ENCODE data around the gene RAB31. TPM values are rescaled to one million over a fixed set of nuclear protein-coding genes. Genes with fewer than 3 reads are reported as not detected.

RAB31 gene
- polyA plus RNA-seq, 4 donors = 27.0 to 39.1 (median 32.4) TPM

DNA sequence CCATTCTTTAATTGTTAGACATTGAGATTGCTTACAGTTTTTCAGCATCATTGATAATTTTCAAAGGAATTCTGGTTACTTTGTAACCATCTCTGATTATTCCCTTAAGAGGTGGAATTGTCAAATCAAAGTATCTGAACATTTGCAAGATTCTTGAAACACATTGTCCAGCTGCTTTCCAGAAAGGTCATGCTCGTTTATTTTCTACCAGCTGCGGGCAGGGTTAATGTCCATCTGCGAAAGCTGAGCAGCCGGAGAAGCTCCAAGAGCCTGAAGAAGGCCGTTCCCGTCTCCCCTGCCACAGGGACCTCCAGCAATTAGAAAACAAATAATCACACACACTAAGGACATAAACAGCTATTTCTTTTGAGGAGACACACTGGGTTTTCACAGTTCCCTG, 101.6 kb downstream of the RAB31 start:
- DNase-seq (ENCODE audit: low read depth in 4 of 4, low spot score in 3 of 4) = no peak

DNA sequence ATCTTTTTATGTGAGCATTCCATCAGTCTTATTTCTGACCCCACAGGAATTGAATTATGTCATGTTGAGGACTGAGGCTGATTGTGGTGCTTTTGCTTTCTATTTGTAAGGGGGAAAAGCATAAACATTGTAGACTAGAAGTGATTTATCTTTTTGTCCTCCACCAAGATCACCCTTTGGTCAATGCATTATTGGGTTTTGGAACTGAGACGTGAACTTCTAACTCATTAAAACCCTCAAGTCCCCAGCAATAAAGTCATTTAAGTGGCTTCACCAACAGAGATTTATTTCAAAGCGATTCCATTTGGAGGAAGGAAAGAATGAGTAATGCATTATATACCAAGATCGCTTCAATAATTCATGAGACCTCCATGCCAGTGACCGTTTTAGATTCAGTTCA, 102.2 kb downstream of the RAB31 start:
- no peak for DNase-seq (ENCODE audit: low read depth in 4 of 4, low spot score in 3 of 4)

DNA sequence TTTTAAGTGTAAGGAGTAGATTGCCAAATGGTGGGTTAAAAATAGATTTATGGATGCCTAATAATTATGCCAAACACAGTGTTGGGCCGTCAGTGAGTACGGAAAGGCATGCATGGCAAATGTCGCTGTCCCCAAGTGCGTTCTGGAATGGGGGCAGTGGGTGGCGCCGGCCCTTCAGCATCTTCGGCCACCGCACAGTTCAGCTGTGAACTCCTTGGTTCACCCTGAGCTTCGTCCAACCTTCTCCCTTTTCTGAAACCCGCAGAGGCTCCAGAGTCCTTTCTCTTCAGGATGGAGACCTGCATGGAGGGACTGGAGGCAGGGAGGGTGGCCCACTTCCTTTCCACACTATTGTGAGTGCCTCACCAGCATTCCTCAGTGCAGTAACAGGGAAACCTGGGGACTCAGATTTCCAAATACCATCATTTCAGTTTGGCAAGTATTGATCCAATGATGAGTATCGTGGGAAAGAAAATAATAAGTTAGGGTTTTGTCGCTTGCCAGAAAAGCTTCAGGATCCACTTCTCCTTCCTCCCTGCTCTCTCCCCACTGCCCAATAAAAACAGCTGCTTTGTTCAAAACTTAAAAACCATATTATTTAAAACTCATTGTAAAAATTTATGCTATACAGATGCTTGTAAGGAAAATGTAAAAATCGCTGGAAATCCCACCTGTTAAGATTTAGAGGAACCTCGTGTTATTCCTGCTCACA, 103.0 kb downstream of the RAB31 start:
- DNase-seq (ENCODE audit: low read depth in 4 of 4, low spot score in 3 of 4) = no peak

DNA sequence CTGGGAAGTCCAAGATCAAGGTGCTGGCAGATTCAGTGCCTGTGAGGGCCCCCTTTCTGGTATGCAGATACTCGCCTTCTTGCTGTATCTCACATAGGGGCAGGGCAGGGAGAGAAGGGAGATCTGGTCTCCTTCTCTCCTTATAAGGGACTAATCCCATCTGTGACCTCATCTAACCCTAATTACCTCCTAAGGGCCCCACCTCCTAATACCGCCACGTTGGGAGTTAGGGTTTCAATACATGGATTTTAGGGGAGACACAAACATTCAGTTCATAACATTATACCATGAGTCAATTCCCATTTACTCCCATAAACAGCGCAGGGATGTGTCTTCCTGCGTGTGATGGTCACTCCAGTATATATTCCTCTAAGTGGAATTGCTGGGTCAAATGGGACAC, 103.9 kb downstream of the RAB31 start:
- DNase-seq (ENCODE audit: low read depth in 4 of 4, low spot score in 3 of 4) = no peak

DNA sequence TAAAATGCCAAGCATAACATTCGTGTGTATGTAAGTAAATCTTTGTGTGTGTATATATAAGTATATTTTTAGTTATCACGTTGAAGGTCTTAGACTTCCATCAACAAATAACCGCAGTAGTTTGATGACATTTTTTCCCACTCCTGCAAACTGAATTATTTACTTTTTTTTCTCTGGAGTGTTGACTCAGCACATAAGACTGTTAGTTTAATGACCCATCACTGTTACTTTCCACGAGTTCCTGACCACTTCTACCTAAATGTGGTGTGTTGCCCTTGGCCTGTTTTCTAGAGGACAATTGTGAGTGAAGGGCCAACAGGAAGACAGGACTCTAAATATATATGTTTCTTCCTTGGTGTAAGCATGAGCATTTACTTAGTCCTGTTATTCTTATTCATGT, 106.3 kb downstream of the RAB31 start:
- no peak for DNase-seq (ENCODE audit: low read depth in 4 of 4, low spot score in 3 of 4)

DNA sequence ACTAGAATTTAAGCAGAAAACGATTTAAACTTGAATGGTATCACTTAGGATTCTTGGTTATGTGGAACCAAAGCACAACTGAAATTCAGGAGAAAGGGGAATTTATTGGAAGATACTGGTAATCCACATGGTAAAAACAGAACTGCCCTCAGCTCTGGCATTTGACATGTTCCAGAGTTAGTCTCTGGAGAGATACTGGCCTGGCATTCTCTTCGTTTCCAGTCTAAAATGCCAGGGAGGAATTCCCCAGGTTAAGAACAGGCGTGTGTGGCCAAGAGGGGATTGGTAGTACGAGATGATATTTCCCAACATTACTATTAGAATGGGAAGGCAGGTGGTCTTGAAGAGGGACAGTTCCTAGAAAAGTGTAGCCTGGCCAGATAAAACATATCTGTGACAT, 109.2 kb downstream of the RAB31 start:
- DNase-seq (ENCODE audit: low read depth in 4 of 4, low spot score in 3 of 4) = no peak

DNA sequence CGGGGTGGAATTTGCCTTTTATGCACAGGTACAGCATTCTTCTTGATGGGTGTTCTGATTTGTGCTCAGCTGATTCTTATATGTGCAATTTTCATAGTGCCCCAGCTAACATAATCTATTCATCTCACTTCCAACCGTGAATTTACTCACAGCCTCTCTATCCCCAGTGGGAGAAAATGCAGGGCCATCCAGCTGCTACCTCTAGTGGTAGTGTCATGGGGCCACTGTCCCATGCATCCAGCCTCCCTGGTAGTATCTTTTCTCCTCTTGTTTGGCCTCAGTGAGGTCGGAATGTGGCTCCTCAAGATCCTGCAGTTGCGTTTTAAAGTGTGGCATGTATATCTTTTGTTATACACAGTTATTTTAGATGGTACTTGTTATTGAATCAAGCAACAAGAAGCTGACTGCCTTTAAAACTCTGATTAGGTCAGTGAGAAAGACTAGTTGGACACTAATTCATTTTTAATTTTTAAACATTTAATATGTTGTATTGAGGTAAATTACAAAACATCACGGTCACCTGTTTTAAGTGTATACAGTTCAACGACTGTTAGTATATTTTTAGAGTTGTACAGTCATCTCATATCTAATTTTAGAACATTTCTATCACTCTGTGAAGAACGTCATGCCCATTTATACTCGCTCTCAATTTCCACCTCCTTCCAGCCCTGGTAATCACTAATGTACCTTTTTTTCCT, 109.8 kb downstream of the RAB31 start:
- DNase-seq (ENCODE audit: low read depth in 4 of 4, low spot score in 3 of 4) = no peak

DNA sequence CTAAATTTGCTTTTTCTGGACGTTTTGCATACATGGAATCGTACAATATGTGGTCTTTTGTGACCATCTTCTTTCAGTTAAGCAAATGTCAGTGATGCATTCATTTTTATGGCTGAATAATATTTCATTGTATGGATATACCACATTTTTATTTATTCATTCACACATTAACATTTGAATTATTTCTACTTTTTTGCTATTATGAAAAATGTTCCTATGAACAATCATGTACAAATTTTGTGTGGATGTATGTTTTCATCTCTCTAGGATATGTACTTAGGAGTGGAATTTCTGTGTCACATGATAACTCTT, 110.3 kb downstream of the RAB31 start:
- no peak for DNase-seq (ENCODE audit: low read depth in 4 of 4, low spot score in 3 of 4)

DNA sequence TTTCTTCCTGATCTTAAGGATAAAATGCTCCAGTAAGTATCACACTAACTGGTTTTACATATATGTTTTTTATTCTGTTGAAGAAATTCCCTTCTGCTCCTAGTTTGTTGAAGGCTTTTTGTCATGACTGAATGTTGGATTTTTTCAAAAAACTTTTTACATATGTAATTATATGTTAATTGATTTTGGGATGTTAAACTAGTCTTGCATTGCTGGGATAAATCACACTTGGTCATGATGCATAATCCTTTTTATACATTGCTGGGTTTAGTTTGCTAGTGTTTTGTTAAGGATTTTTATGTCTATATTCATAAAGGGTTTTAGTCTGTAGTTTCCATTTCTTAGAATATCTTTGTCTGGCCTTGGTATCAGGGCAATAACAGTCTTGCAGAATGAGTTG, 112.0 kb downstream of the RAB31 start:
- no peak for DNase-seq (ENCODE audit: low read depth in 4 of 4, low spot score in 3 of 4)

DNA sequence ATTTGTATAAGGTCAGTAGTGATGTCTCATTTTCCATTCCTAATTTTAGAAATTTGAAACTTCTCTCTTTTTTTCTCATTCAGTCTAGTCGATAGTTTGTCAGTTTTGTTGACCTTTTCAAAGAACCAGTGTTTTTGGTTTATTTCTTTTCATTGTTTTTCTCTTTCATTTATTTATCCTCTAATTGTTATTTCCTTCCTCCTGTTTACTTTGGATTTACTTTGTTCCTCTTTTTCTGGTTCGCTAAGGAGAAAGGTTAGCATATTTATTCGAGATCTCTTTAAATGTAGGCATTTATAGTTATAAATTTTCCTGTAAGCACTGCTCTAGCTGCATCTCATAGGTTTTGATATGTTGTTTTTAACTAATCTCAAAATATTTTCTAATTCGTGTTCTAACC, 112.6 kb downstream of the RAB31 start:
- DNase-seq (ENCODE audit: low read depth in 4 of 4, low spot score in 3 of 4) = no peak

DNA sequence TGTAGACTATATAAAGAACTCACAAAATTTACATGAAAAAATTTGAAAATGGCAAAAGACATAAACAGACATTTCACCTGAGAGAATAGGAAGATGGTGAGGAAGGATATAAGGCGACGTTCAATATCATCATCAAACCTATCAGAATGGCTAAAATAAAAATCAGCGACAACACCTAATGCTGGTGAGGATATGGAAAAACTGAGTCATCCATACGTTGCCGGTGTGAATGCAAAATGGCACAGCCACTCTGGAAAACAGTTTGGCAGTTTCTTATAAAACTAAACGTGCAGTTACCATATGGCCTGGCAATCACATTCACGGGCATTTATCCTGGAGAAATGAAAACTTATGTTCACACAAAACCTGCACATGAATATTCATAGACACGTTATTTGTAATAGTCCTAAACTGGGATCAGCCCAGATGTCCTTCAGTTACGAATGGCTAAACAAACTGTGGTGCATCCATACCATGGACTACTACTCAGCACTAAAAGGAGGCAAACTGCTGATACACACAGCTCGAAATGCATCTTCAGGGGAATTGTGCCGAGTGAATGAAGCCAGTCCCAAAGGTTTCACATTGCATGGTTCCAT, 114.6 kb downstream of the RAB31 start:
- DNase-seq (ENCODE audit: low read depth in 4 of 4, low spot score in 3 of 4) = no peak

DNA sequence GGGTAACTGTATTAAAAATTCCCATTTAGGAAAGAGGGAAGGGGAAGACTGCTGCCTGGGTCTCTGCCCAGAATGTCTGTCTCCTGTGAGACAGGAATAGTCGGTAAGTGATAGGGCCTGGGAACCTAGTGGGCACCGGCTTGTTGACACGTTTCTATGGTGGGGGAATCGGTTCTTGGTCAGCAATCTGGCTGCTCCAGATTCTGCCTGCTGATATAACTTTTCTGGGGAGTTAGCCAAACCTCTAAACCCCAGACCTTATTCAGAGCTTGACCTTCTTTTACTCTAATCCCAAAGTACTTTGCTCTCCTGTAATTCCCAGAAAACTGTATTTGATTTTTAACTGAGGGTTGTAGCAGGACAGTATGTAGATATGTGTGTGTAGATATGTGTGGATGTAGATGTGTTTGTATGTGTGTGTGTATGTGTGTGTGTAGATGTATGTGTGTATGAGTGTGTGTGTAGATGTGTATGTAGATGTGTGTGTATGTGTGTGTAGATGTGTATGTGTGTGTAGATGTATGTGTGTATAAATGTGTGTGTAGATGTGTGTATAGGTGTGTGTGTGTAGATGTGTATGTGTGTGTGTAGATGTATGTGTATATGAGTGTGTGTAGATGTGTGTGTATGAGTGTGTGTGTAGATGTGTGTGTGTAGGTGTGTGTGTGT, 115.8 kb downstream of the RAB31 start:
- DNase-seq (ENCODE audit: low read depth in 4 of 4, low spot score in 3 of 4) = no peak

DNA sequence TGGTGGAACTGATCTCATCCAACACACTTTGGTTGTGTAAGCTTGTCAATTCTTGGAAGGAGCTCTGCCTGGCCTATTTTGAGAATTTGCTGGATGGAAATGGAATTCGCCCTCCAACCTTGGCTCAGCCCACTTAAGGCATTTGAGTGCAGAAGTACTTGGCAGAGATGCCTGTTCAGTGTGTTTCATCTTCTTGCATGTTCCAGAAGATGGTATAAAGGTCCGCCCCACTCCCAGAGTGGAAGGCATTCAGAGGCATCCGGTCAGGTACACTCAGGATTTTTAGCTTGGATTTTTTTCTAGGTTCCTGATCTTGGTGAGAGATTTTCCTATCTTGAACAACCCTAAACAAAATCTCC, 116.4 kb downstream of the RAB31 start:
- no peak for DNase-seq (ENCODE audit: low read depth in 4 of 4, low spot score in 3 of 4)

DNA sequence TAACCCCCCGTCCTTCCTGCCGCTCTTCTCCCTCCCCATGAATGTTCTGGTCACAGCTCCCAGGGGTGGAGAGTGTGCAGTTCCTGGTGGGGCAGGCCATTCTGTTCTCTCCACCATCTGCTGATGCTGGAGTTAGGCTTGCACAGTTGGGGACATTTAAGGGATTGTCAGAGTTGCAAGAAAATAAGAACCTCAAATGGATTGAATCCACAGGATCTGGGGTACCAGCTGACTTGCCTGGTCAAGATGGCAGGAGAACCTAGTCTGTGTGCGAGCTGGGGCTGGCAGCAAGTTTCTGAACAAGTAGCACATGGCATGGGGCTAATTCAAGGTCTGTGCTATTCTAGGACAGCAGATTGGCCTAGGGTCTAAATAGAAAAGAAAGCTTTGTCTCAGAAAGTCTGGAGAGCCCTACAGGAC, 116.9 kb downstream of the RAB31 start:
- DNase-seq (ENCODE audit: low read depth in 4 of 4, low spot score in 3 of 4) = no peak

DNA sequence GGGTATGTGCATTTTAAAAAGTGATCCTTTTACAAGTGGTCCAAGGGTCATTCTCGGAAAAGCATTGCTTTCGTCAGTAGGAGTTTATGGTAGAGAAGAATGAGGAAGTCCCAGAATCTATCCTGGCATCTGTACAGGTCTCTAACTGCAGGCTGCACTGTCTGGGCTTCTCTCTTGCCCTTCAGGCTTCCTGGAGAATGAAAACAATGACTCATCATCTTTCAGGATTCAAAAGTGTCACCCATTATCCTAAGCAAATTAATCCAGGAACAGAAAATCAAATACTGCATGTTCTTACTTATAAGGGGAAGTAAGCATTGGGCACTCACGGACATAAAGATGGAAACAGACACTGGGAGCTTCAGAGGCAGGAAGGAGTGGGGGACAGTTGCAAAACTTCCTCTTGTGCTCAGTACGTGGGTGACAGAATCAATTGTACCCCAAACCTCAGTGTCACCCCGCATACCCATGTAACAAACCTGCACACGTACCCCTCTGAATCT, 117.5 kb downstream of the RAB31 start:
- no peak for DNase-seq (ENCODE audit: low read depth in 4 of 4, low spot score in 3 of 4)

DNA sequence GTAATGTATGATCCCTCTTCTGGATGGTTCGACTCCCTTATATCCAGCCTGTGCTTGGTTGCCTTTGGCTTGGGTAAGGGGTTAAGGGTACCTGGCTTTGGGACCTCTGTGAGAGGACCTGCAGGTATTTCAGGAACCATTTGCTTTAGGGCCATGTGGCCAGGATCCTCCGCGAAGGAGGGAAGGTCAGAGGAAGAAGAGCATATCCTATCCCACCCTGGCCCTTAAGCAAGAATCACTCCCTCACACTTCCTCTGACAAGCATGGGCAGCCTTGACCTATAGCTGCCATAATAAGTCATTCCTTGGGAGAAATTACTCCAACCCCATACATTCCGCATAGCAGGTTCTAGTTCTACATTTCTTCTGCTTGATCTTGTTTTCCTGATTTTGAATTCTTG, 118.6 kb downstream of the RAB31 start:
- no peak for DNase-seq (ENCODE audit: low read depth in 4 of 4, low spot score in 3 of 4)

DNA sequence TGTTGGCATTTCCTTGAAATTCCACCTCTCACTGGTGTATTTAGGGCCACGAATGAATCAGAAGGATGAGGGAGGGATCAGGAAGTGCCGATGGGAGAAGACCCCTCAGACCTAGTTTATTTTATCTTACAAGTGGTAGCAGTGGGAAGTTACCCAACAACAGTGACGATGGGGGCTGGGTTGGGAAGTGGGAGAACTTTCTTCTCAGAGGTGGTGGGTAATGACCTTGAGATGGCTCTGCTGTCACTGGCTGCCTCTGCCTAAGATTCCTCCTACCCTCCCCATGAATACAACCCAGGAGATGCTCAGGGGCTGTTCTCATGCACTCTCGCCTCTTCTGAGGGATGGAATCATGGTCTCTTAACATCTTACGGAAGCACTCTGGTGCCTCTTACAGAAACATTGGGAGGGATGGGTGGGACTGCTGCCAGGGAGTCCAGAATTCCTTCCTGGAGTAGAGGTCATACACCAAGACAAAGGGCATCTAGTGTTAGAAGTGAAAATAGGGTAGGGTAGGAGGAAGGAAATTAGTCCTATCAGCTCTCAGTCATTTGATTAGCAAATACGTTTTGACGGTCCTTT, 119.2 kb downstream of the RAB31 start:
- DNase-seq (ENCODE audit: low read depth in 4 of 4, low spot score in 3 of 4) = no peak

DNA sequence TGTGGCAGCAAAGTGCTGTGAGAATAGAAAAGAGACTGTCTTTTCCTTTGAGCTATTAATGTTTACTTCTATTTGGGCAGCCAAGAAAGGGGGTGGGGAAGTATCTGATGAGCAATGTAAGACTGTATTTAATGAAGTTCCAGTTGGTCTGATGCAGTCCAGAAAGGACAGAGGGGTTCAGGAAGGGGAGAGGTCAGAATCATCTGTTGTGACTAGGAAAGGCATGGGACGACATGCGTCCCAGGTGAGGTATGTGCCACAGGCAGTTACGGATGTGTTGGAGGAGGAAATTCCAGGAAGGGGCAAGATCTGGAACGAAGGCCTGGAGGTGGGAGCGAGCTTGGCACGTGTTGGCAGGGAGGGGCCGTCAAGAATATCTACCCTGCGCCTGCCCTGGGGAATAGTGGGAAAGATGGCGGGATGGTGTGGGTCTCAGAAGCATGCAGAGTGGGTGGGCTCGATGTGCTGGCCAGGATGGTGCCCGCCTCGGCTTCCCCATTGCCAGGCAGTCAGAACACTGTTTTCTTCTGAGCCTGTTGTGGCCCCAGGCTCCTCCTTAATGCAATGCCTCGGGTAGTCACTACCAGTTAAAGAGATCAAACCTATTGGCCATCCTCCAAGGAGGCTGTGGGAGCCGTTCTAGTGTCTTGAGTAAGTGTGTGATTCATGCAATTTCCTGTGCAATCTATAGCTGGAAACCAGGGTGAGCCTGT, 119.8 kb downstream of the RAB31 start:
- DNase-seq (ENCODE audit: low read depth in 4 of 4, low spot score in 3 of 4) = no peak

DNA sequence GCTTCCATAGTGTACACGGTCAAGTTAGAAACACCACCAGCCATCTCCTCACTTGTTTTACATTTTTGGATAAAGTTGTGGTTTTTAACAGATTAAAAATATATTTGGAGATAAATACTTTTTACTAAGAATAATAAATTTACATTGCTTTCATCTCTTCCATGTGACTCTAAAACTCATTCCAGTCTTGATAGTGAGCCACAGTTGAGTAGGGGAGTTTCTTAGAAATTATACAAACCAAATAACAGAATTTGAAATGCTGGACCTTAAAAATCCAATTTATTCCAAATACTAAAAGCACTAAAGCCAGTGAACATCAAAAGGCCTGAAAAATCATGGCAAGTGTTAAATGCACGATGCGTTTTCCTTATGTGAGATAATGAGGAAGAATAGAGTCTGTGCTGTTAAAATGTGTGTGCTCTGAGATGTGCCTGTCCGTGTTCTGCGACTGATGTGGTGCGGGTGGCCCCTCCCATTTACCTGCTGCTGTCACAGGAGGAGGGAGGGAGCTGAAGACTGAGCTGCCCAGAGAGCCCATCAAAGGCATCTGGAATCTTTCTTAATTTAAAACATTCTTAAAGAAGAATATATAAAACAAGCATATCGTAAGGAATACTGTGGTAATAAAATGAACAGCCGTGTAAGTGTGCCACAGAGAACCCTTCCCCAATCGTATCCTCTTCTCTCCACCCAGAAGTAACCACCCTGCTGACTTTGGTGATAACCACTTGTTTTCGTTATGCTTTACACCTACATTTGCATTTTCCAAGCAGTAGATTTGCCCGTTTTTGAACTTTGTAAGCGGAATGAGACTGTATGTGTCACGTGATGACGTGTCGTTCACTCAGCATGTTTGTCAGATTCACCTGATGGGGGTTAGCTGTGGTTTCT, 120.7 kb downstream of the RAB31 start:
- no peak for DNase-seq (ENCODE audit: low read depth in 4 of 4, low spot score in 3 of 4)

DNA sequence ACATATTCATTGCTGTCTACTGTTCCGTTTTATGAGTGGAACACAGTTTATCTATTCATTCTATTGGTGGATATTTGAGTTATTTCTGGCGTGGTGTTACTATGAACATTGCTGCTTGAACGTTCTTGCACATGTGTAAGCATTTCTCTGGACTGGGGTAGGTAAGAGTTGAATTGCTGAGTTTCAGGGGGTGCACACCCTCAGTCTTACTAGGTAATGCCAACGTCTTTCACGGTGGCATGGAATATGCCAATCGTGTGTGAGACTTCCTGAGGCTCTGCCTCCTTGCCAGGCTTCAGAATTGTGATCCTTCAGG, 121.3 kb downstream of the RAB31 start:
- no peak for DNase-seq (ENCODE audit: low read depth in 4 of 4, low spot score in 3 of 4)
